ENCODE data around the gene ROPN1.
A peak's percentile ranks its signal among the peaks of the same experiment; 100 is the strongest.
"Not testable (repeated sequence)": the region's sequence is repeated elsewhere in the genome, so short reads cannot be mapped to it uniquely, and the experiment has no call there.

The ROPN1 gene

GRCh38 chr3:123993818-123994217, 1.9 kb upstream of the ROPN1 start:
- no peak for DNase-seq (ENCODE audit: low read depth)

DNA sequence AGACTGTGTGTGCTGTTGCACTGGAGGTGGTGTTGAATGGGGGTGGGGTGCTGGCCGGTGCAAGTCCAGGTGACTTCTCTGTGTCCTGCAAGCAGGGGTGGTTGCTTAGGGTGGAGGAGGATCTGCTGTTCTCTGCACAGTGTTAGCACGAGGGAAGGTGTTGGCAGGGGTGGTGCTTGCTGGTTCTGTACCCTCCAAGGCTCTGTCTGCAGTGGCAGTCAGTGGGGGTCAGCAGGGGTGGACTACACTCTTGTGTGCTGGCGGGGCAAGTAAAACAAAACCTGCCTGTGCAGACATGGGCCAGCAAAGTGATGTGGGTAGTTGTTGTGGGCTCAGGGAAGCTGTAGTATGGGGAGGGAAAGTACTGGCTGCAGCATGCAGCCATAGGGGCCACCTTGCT, 5.5 kb downstream of the ROPN1 start:
- DNase-seq (ENCODE audit: low read depth): no peak

GRCh38 chr3:123984957-123985356, 7.0 kb downstream of the ROPN1 start:
- no peak for DNase-seq (ENCODE audit: low read depth)

GRCh38 chr3:123984350-123984749, 7.6 kb downstream of the ROPN1 start:
- DNase-seq (ENCODE audit: low read depth): no peak

DNA sequence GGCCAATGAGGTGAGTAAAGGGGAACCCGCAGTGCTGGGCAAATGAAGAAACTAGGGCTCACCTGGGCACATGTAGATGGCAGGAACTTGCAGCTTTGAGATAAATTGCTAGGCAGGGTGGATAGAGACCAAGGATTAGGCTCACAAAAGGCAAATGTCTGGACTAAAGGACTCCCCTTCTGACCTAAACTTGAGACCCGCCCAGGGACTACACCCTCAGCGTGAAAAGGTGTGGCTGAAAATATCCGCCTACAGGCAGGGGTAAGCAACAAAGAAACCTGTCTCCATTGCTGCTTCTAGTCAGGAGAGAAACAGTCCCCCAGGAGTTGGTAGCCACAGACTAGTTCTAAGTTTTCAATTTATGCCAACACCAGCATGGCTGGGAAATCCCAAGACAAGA, 10.6 kb downstream of the ROPN1 start:
- DNase-seq (ENCODE audit: low read depth): not testable (repeated sequence)

- DNase-seq (ENCODE audit: low read depth): no peak
These were observed 11.4 kb downstream of the ROPN1 start for GRCh38 chr3:123980539-123980938.

DNA sequence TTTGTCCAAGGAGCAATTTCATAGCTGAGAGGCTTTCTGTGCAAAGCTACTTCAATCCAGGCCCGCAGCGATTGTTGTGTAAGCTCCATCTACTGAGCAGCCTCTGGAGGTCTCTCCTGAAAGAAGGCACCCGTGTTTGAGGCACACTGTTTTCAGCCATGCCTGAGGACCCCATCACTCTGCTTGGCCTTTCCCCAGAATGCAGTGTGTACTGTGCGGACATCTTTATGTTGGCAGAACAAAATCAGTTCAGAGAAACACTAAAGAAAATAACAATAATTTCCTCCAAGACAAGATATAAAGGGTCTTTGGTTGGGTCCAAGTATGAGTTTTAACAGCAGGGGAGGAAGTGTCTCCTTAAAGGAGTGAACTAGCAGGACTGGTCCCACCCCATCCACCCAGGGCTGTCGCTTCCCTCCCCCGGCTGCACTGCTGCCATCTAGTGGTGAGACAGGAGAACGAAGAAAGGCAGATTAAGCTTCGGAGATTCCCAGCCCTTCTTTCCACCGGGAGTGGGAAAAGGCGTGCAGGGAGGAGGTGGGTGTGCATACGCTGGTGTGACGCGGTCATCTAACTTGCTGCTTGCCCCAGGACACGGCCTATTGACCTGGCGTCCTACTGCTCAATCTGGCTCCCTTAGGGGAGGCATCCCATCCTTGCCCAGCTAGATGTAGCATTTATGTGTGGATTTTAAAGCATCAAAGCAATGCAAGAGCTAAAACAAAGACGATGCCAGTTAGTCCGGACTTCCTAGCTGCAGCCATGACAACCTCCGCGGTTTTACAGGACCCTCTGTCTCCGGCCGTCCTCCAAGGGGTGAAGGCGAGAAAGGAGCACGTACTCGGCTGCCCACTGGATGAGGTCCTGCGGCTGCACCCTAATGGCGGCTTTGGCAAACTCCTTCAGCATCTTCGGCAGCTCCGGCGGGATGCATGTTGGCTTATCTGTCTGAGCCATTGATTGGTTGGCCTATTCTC, 12.1 kb downstream of the ROPN1 start:
- DNase-seq (ENCODE audit: low read depth): not testable (repeated sequence)

GRCh38 chr3:123976904-123977303, 15.0 kb downstream of the ROPN1 start:
- not testable (repeated sequence) for DNase-seq (ENCODE audit: low read depth)

- DNase-seq (ENCODE audit: low read depth): not testable (repeated sequence)
These were observed 15.6 kb downstream of the ROPN1 start for GRCh38 chr3:123976181-123976898.

GRCh38 chr3:123975030-123975429, 16.9 kb downstream of the ROPN1 start:
- not testable (repeated sequence) for DNase-seq (ENCODE audit: low read depth)

DNA sequence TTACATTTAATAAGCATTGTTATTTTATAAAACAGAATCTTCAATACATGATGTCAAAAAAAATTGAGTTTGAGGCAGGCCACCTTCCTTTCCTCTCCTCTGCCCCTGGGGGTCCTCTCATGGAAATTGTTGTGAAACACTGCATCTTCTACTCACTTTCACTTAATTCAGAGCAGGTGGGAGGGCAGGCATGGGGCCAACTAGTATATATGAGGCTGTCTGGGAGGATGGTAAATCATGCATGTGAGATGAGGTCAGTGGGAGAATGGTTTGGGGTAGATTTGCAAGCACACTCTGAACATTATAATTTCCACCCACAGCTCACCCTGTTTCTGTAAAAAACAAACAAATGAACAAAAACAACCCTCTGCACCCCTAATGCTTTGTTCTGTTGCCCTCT, 20.5 kb downstream of the ROPN1 start:
- no peak for DNase-seq (ENCODE audit: low read depth)

DNA sequence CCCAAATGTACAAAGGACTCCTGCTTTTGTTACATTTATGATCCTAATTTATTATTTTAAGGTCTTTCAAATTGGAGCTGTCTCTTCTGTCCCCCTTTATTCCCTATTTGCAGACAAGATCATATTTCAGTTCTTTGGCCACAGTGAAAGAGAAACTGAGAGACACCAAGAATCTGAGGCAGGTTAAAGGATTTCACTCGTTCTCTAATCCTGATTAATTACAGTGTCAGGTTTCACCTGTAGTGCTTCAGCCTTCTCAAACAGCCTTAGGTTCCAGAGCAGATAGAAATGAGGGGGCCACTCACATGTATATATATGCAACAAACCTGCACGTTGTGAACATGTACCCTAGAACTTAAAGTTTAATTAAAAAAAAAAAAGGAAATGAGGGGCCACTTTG, 24.7 kb downstream of the ROPN1 start:
- DNase-seq (ENCODE audit: low read depth): not testable (repeated sequence)

DNA sequence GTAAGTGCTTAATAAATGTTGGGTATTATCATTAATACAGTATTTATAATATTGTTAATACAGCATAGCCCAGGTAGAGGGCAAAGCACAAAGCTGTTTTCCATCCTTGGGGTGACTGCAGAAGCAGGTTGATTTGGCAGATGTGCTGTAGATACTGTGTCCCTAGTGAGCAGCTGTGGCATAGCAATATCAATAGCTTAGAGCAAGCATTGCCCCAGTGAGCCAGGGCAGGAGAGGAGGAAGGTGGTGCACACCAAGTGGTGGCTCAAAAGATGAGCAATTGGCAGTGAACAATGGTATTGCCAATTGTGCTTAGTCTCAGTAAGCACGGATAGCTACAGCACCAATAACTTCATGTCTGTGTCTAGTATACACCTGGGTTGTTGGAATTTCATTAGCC, 25.1 kb downstream of the ROPN1 start:
- not testable (repeated sequence) for DNase-seq (ENCODE audit: low read depth)

DNA sequence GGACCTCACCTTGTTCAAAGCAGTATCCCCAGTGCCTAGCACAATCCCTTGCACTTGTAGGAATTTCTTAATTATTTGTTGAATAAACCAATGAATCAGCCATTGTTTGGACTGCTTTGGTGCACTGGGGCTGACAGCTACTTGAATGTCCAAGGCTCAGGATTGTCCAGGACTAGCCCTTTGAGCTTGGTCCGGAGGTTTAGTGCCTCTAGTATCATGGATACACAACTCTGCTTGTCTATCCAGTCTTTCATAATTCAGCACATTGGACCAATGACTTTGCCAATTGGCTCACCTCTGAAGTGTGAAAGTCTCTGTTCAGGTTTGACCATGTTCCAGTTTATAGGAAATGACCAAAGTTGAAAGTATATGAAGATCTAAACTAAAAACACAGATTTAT, 27.1 kb downstream of the ROPN1 start:
- not testable (repeated sequence) for DNase-seq (ENCODE audit: low read depth)

GRCh38 chr3:123961508-123961856, 30.4 kb downstream of the ROPN1 start:
- no peak for DNase-seq (ENCODE audit: low read depth)

- DNase-seq (ENCODE audit: low read depth): peak; percentile 65
These were observed 31.0 kb downstream of the ROPN1 start, which contains the start of gene CCDC14 for GRCh38 chr3:123960781-123961507. Gene CCDC14 (minus strand): TSS chr3:123961229. CDS start chr3:123961173, 56 bp downstream.

GRCh38 chr3:123953735-123954134, 38.2 kb downstream of the ROPN1 start:
- DNase-seq (ENCODE audit: low read depth): no peak

GRCh38 chr3:123952844-123953520, 38.9 kb downstream of the ROPN1 start:
- no peak for DNase-seq (ENCODE audit: low read depth)

GRCh38 chr3:123951522-123952447, 40.1 kb downstream of the ROPN1 start:
- DNase-seq (ENCODE audit: low read depth): no peak

DNA sequence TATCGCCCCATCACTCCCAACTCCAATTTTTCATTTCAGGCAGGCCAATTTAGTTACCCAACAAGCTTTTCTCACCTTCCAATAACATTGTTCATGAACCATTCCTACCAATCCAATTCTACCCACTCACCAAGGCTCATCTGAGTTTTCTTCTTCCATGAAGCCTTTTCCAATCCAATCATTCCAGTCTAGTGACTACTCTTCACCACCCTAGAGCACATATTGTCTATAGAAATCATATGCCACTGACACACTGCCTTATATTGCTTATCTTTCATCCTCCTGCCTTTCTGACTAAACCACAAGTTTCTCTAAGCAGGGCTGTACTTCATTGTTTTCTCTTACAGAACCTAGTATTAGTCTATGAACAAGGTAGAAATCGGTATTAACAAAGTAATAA, 42.3 kb downstream of the ROPN1 start:
- DNase-seq (ENCODE audit: low read depth): no peak

- DNase-seq (ENCODE audit: low read depth): no peak
These were observed 43.5 kb downstream of the ROPN1 start for GRCh38 chr3:123948449-123948848.
